Measurements from ENCODE around the gene SBSN.

DNA sequence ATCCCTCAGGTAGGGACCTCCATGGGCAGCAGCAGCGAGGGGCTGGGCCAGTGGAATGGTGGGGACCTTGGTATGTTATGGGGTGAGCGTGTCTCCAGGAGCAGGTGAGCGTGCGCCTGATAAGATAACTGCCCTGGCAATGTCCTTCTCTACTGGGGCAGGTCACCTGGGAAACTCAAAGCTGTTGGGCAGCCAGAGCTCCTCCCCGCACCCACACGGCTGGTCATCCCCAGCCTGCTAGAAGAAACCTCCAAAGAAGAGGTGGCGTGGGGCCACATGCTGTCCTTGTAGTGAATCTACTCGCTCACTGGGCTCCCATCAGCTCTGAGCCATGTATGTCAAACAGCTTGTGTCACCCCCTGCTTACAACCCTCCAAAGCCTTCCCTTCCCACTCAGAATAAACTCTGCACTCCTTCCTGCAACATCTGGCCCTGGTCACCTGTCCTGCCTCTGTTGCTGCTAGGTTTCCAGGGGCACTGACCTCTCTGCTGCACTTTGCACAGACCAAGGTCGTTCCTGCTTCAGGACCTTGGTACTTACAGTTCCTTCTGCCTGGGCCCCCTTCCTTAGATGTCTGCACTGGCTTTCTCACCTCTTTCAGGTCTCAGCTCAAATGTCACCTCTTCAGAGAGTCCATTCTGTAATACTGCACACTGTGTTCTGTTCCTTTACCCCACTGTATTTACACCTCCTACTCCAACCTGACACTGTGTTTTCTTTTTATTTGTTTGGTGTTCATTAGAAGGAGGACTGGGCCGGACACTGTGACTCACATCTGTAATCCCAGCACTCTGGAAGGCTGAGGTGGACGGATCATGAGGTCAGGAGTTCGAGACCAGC, 37.1 kb upstream of the SBSN start:
- no peak for TF ChIP-seq EZH2 (IDR thresholded peaks at IDR 0.05; ENCODE audit: insufficient read depth, poor library complexity, severe bottlenecking)
- no peak for TF ChIP-seq EZH2phosphoT487 (IDR thresholded peaks at IDR 0.05; ENCODE audit: insufficient read depth, low read depth)

All from GM23248 (cell line).